Measurements from ENCODE around the gene CFAP53. TPM values are rescaled to one million over a fixed set of nuclear protein-coding genes. Genes with fewer than 3 reads are reported as not detected.

CFAP53 gene
- total and polyA plus RNA-seq, 11 donors, result 0.10 to 0.62 (median 0.15) TPM; not detected in 6

- ATAC-seq, result no peak
- Histone ChIP-seq H3K27ac (no peak overlapping the region), H3K27me3 (no peaks in the 10 kb centered on the region), H3K9me3 (no peaks in the 10 kb centered on the region), H3K4me1 (peaks cover 0 to 15% (median 2%) of the 10 kb centered on the region in 12 donors), H3K4me3 (no peak overlapping the region), H3K36me3 (peaks cover 2 to 90% (median 84%) of the 10 kb centered on the region in 9 donors)
- no peak for DNase-seq
- intact Hi-C loops (cut with DNase I), result no loop called here
- 85 to 90% (median 86%) methylated on average over 5 of the region's 5 CpGs for WGBS, 4 donors
- TF ChIP-seq POLR2A (IDR thresholded peaks at IDR 0.05) (no peak), CTCF (IDR thresholded peaks at IDR 0.05) (no peak)
These were observed 6.3 kb upstream of the CFAP53 start for GRCh38 chr18:50272568-50272967.

- 15 to 26% (median 23%) methylated on average over 50 to 56 of the region's 56 CpGs for WGBS, 4 donors
These were observed 1.9 kb upstream of the CFAP53 start for GRCh38 chr18:50268022-50268747.

GRCh38 chr18:50262977-50263376 lies 3.3 kb downstream of the CFAP53 start:
- TF ChIP-seq POLR2A (IDR thresholded peaks at IDR 0.05) (no peak), CTCF (IDR thresholded peaks at IDR 0.05) (no peak)
- no peak for ATAC-seq
- DNase-seq, result no peak
- no peaks in the 10 kb centered on the region for H3K27me3 ChIP-seq
- no peak overlapping the region for H3K4me3 ChIP-seq
- intact Hi-C loops (cut with DNase I), result no loop called here
- no peak overlapping the region for H3K27ac ChIP-seq
- H3K4me1 ChIP-seq, result peaks cover 4 to 21% (median 11%) of the 10 kb centered on the region in 12 donors
- no peaks in the 10 kb centered on the region for H3K36me3 ChIP-seq
- peaks cover 0 to 4% (median 0%) of the 10 kb centered on the region in 12 donors for H3K9me3 ChIP-seq

More at GRCh38 chr18:50268022-50268747, 1.9 kb upstream of the CFAP53 start:
- ATAC-seq (peak; percentile 58 to 79 (median 74)), DNase-seq (peak; percentile 78 to 92 (median 87))
- Histone ChIP-seq H3K27ac (peak overlapping the region; percentile 57 to 87 (median 80)), H3K36me3 (peaks cover 0 to 46% (median 42%) of the 10 kb centered on the region in 9 donors), H3K9me3 (no peaks in the 10 kb centered on the region), H3K4me1 (peaks cover 4 to 32% (median 14%) of the 10 kb centered on the region in 12 donors), H3K4me3 (peak overlapping the region in 11 of 12 donors; percentile 32 to 77 (median 63)), H3K27me3 (no peaks in the 10 kb centered on the region)
- intact Hi-C loops (cut with DNase I), result loop anchor here in 3 of 10 donors (1.0 to 5.0 kb wide), 3 partner anchors 13 to 159 kb away; partner anchors contain the start of genes MBD1 (in 1 of the 3) and SKA1 (in 1 of the 3)
- TF ChIP-seq POLR2A (IDR thresholded peaks at IDR 0.05) (peak in 1 of 2 donors; percentile 24), CTCF (IDR thresholded peaks at IDR 0.05) (peak; percentile 56 to 90 (median 75))

GRCh38 chr18:50250935-50251334 lies 15.4 kb downstream of the CFAP53 start:
- DNase-seq, result no peak
- Histone ChIP-seq H3K27ac (no peak overlapping the region), H3K36me3 (no peaks in the 10 kb centered on the region), H3K9me3 (no peaks in the 10 kb centered on the region), H3K4me3 (no peak overlapping the region), H3K4me1 (no peaks in the 10 kb centered on the region), H3K27me3 (no peaks in the 10 kb centered on the region)
- ATAC-seq, result no peak
- intact Hi-C loops (cut with DNase I), result no loop called here
- no peak for TF ChIP-seq CTCF (IDR thresholded peaks at IDR 0.05)
- no peak for TF ChIP-seq POLR2A (IDR thresholded peaks at IDR 0.05)
- 79 to 85% (median 83%) methylated on average over 3 of the region's 3 CpGs for WGBS, 4 donors

All from heart left ventricle (tissue), 16 donors.